ENCODE measurements around the gene TNS1. TPM values are rescaled to one million over a fixed set of nuclear protein-coding genes. Genes with fewer than 3 reads are reported as not detected.

Gene TNS1
- total and polyA plus RNA-seq, 9 of the 15 experiments (the other 6 are each of a cell fraction or from before 2014, with no cell fraction given) = 0.13 to 2.7 (median 0.77) TPM

GRCh38 chr2:217897816-217898806 lies 104.7 kb downstream of the TNS1 start:
- Histone ChIP-seq H3K9ac (ENCODE audit: insufficient read depth in 1 of 2, low read depth in 2 of 2, low read length in 2 of 2) (no peak overlapping the region), H3K9me3 (replicated peaks; ENCODE audit: control insufficient read depth, insufficient read depth, low read depth, low read length) (no peaks in the 10 kb centered on the region), H3K4me1 (replicated peaks in 1 of 2; ENCODE audit: control insufficient read depth in 2 of 2, insufficient read depth in 2 of 2, low read length in 2 of 2) (peaks cover 7 to 11% of the 10 kb centered on the region in 2 experiments; a peak in 3 of 5 replicates), H3K27ac (ENCODE audit: extremely low read depth, low read depth, low read length) (no peak overlapping the region), H3K79me2 (ENCODE audit: control insufficient read depth, insufficient read depth, low read length) (no peaks in the 10 kb centered on the region), H3K9me1 (ENCODE audit: control insufficient read depth, insufficient read depth, low read length) (no peaks in the 10 kb centered on the region), H3K27me3 (ENCODE audit: control insufficient read depth in 2 of 2, insufficient read depth in 2 of 2, low read length in 2 of 2) (peaks cover 0 to 36% of the 10 kb centered on the region in 2 experiments; a peak in 3 of 5 replicates), H3K36me3 (ENCODE audit: control insufficient read depth, insufficient read depth, low read length) (no peaks in the 10 kb centered on the region), H2AFZ (ENCODE audit: low read depth, low read length) (no peak overlapping the region), H3K4me2 (ENCODE audit: insufficient read depth, low read length) (no peak overlapping the region), H3K4me3 (no peak overlapping the region), H4K20me1 (replicated peaks; ENCODE audit: control insufficient read depth, insufficient read depth, low read length) (no peaks in the 10 kb centered on the region)
- no peak for FAIRE-seq
- in situ Hi-C loops (cut with MboI) (no loop called here), intact Hi-C loops (cut with micrococcal nuclease) (no loop called here)
- ChIA-PET POLR2A (interaction anchor here (0.6 to 0.7 kb wide), 4 partner anchors 11 to 579 kb away, joined by 3 to 4 read pairs (median 3); no protein-coding TSS in a partner anchor), CTCF (ENCODE audit: low intra/inter-chr PET ratio) (no interaction called here)
- TF ChIP-seq NEUROD1 (IDR thresholded peaks at IDR 0.05; ENCODE audit: borderline replicate concordance, low read depth, low read length, partially characterized antibody) (no peak), FOXM1 (IDR thresholded peaks at IDR 0.05; ENCODE audit: low read depth) (no peak), FOXM1 (CRISPR knock-in tag; IDR thresholded peaks at IDR 0.05; ENCODE audit: low read depth) (no peak), CTCF (IDR thresholded peaks at IDR 0.05 in 2 of 3, conservative IDR thresholded peaks at IDR 0.05 in 1 of 3; ENCODE audit: insufficient read depth in 2 of 3, low read depth in 1 of 3, low read length in 3 of 3) (no peak), BCOR (IDR thresholded peaks at IDR 0.05) (no peak), SLC30A9 (CRISPR knock-in tag; IDR thresholded peaks at IDR 0.05) (no peak), MECOM (CRISPR knock-in tag; IDR thresholded peaks at IDR 0.05) (no peak), ZNF436 (CRISPR knock-in tag; IDR thresholded peaks at IDR 0.05) (no peak), KAT2B (IDR thresholded peaks at IDR 0.05; ENCODE audit: low read depth, low read length) (no peak), NR3C1 (CRISPR knock-in tag; IDR thresholded peaks at IDR 0.05) (no peak), PHB2 (IDR thresholded peaks at IDR 0.05; ENCODE audit: low read depth) (no peak), NFIC (IDR thresholded peaks at IDR 0.05) (no peak), ATF2 (CRISPR knock-in tag; IDR thresholded peaks at IDR 0.05) (no peak), SMAD1 (IDR thresholded peaks at IDR 0.05; ENCODE audit: low read depth, low read length, partially characterized antibody) (no peak), POLR2A (conservative IDR thresholded peaks at IDR 0.05) (no peak), MCM3 (IDR thresholded peaks at IDR 0.05) (no peak)
- no peak for ATAC-seq
- DNase-seq (ENCODE audit: extremely low read depth in 1 of 4, low spot score in 3 of 4) = no peak
- under 1% methylated on average over 13 of the region's 23 CpGs for WGBS (ENCODE audit: insufficient coverage, low coverage, missing lambda C conversion rate)
- BruUV-seq (replicated peaks) = no TSS peak

Data from K562 (cell line).